ENCODE data around the gene FRMPD2.

FRMPD2 gene

DNA sequence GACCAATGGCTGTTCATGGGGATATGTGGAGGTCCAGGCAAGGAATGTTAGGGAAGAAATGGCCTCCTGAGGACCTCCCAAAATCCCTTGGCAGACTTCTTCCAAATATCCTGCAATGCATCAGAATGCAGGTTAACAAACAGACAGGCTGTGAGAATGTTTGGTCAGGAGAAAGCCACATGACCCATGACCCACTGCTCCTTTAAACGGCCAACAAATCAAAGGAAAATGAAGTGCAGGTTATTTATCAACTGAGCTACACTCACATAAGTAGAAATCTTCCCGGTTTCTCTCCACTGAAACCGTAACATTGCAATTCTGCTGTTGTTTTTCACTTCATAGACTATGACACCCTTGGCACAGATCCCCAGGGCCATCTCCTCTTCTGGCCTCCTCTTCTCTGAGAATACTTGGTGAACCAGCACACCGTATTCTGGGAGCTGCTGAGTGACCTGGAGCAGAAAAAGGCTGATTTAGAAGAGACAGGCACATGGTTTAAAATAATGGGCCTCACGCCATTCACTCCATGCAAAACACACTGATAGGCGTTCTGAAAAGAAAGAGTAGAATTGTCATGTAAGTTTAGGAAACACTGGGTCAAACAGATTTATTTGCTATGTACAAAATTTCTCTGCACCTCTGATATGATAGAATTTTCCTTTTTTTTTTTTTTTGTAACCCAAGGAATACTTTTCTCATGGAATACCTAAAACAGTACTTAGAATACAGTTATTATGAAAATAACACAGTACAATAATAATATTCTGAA is 67.8 kb downstream of the FRMPD2 start:
- H3K27me3 ChIP-seq (ENCODE audit: control insufficient read depth in 3 of 3, insufficient read depth in 3 of 3, low read depth in 1 of 3, low read length in 3 of 3), result no peaks in the 10 kb centered on the region
- H3K27ac ChIP-seq (replicated peaks; ENCODE audit: low read length), result no peak overlapping the region
- H3K18ac ChIP-seq (ENCODE audit: low read length), result no peak overlapping the region
- no peak overlapping the region for H3K4ac ChIP-seq (ENCODE audit: low read length)
- H4K91ac ChIP-seq (ENCODE audit: low read depth, low read length, poor library complexity), result no peak overlapping the region
- H3K4me2 ChIP-seq (ENCODE audit: insufficient read depth, low read length, poor library complexity, severe bottlenecking), result no peak overlapping the region
- H3K36me3 ChIP-seq (replicated peaks in 1 of 2; ENCODE audit: control insufficient read depth in 2 of 2, insufficient read depth in 2 of 2, low read length in 2 of 2), result no peaks in the 10 kb centered on the region
- H3K4me3 ChIP-seq (ENCODE audit: low read length in 2 of 2), result no peak overlapping the region
- no peak overlapping the region for H2BK12ac ChIP-seq (ENCODE audit: low read length)
- H3K79me1 ChIP-seq (ENCODE audit: low read depth, low read length), result no peaks in the 10 kb centered on the region
- no peaks in the 10 kb centered on the region for H3K4me1 ChIP-seq (ENCODE audit: control insufficient read depth in 2 of 2, insufficient read depth in 1 of 2, low read depth in 1 of 2, low read length in 2 of 2)
- H2AFZ ChIP-seq (ENCODE audit: low read length), result no peak overlapping the region
- no peak overlapping the region for H3K23ac ChIP-seq (ENCODE audit: low read depth, low read length, poor library complexity)
- H2BK15ac ChIP-seq (ENCODE audit: low read length), result no peak overlapping the region
- no peak for DNase-seq (ENCODE audit: low spot score)
- no CpG with 5 or more reads among the region's 6 CpGs for WGBS, 2 donors (ENCODE audit: extremely low coverage in 2 of 2, insufficient read length in 2 of 2, insufficient replicate concordance in 1 of 2)
- H2BK120ac ChIP-seq (ENCODE audit: low read depth, low read length), result no peak overlapping the region
- no peak overlapping the region for H2AK5ac ChIP-seq (ENCODE audit: low read depth, low read length)
- no peak overlapping the region for H2BK5ac ChIP-seq (ENCODE audit: low read length)
- H3K14ac ChIP-seq (ENCODE audit: low read length), result no peak overlapping the region
- H3K9ac ChIP-seq (ENCODE audit: low read depth, low read length, poor library complexity), result no peak overlapping the region
- H3K9me3 ChIP-seq (replicated peaks in 1 of 2; ENCODE audit: control insufficient read depth in 2 of 2, insufficient read depth in 1 of 2, low read depth in 1 of 2, low read length in 2 of 2), result no peaks in the 10 kb centered on the region
- no peak overlapping the region for H4K8ac ChIP-seq (ENCODE audit: low read depth, low read length)

DNA sequence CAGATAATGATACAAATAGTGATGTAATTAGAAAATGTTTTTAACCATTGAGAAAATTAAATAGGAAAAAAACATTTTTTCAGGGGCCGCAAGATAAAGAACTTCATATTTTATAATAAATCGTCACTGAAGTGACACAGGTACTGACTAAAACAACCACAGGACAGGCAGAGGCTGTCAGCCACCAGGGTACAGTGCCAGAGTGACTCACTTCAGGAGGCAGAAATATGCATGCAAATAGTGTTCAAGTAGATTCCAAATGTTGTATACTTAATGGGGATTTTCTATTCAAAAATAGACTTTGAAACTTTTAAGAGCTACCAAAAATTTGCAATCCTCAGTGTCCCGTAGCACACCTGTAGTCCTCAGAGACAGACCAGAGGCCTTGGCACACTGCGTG is 68.6 kb downstream of the FRMPD2 start:
- Histone ChIP-seq H2BK15ac (ENCODE audit: low read length) (no peak overlapping the region), H3K9ac (ENCODE audit: low read depth, low read length, poor library complexity) (no peak overlapping the region), H2BK12ac (ENCODE audit: low read length) (no peak overlapping the region), H3K4me3 (ENCODE audit: low read length in 2 of 2) (no peak overlapping the region), H2AFZ (ENCODE audit: low read length) (no peak overlapping the region), H3K4me1 (ENCODE audit: control insufficient read depth in 2 of 2, insufficient read depth in 1 of 2, low read depth in 1 of 2, low read length in 2 of 2) (no peaks in the 10 kb centered on the region), H2BK120ac (ENCODE audit: low read depth, low read length) (no peak overlapping the region), H4K91ac (ENCODE audit: low read depth, low read length, poor library complexity) (no peak overlapping the region), H3K4me2 (ENCODE audit: insufficient read depth, low read length, poor library complexity, severe bottlenecking) (no peak overlapping the region), H3K27ac (replicated peaks; ENCODE audit: low read length) (no peak overlapping the region), H4K8ac (ENCODE audit: low read depth, low read length) (no peak overlapping the region), H3K14ac (ENCODE audit: low read length) (no peak overlapping the region), H3K18ac (ENCODE audit: low read length) (no peak overlapping the region), H2BK5ac (ENCODE audit: low read length) (no peak overlapping the region), H2AK5ac (ENCODE audit: low read depth, low read length) (no peak overlapping the region), H3K4ac (ENCODE audit: low read length) (no peak overlapping the region), H3K36me3 (replicated peaks in 1 of 2; ENCODE audit: control insufficient read depth in 2 of 2, insufficient read depth in 2 of 2, low read length in 2 of 2) (no peaks in the 10 kb centered on the region), H3K9me3 (replicated peaks in 1 of 2; ENCODE audit: control insufficient read depth in 2 of 2, insufficient read depth in 1 of 2, low read depth in 1 of 2, low read length in 2 of 2) (no peaks in the 10 kb centered on the region), H3K27me3 (ENCODE audit: control insufficient read depth in 3 of 3, insufficient read depth in 3 of 3, low read depth in 1 of 3, low read length in 3 of 3) (no peaks in the 10 kb centered on the region), H3K79me1 (ENCODE audit: low read depth, low read length) (no peaks in the 10 kb centered on the region), H3K23ac (ENCODE audit: low read depth, low read length, poor library complexity) (no peak overlapping the region)
- DNase-seq (ENCODE audit: low spot score), result no peak
- no CpG with 5 or more reads among the region's 4 CpGs for WGBS, 2 donors (ENCODE audit: extremely low coverage in 2 of 2, insufficient read length in 2 of 2, insufficient replicate concordance in 1 of 2)

DNA sequence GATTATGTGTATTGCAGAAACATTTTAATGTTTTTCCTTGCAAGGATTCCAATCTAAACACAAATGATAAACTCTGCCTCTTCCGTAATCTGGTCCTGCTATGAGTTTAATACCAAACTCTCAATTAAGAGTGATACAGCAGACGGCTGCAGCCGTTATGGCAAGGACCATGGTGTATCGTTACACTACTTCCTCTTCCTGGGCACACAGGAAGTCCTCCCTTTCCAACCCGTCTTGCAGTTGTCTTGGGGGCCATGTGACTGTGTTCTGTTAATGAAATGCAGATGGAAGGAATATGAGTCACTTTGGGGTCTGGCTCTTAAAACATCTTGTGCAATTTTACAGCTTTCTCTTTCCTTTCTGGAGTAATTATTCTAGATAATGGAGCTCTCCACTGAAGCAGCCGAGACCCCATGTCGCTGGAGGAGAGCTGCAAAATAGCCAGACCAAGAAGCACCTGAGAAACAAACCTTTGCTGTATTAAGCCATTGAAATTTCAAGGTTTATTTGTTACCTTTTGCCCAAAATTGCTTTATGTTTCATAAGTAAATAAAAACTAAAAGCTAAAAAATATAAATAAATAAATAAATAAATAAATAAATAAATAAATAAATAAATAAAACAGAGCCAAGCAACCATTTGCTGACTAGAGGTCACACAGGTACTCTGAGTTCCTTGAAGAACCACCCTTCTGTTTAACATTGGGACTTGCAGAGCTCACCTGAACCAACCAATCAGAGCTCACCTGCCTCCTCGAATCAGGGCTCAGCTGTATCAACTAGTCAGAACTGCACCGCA is 74.7 kb downstream of the FRMPD2 start:
- no peak overlapping the region for H3K9ac ChIP-seq (ENCODE audit: low read depth, low read length, poor library complexity)
- no peaks in the 10 kb centered on the region for H3K79me1 ChIP-seq (ENCODE audit: low read depth, low read length)
- H3K4me1 ChIP-seq (ENCODE audit: control insufficient read depth in 2 of 2, insufficient read depth in 1 of 2, low read depth in 1 of 2, low read length in 2 of 2), result no peaks in the 10 kb centered on the region
- H2AK5ac ChIP-seq (ENCODE audit: low read depth, low read length), result no peak overlapping the region
- H3K4me3 ChIP-seq (ENCODE audit: low read length in 2 of 2), result no peak overlapping the region
- no peak overlapping the region for H4K91ac ChIP-seq (ENCODE audit: low read depth, low read length, poor library complexity)
- H3K27ac ChIP-seq (replicated peaks; ENCODE audit: low read length), result no peak overlapping the region
- no peak overlapping the region for H3K14ac ChIP-seq (ENCODE audit: low read length)
- no peak overlapping the region for H4K8ac ChIP-seq (ENCODE audit: low read depth, low read length)
- peak overlapping the region; percentile 62 for H2AFZ ChIP-seq (ENCODE audit: low read length)
- no peaks in the 10 kb centered on the region for H3K27me3 ChIP-seq (ENCODE audit: control insufficient read depth in 3 of 3, insufficient read depth in 3 of 3, low read depth in 1 of 3, low read length in 3 of 3)
- H3K9me3 ChIP-seq (replicated peaks in 1 of 2; ENCODE audit: control insufficient read depth in 2 of 2, insufficient read depth in 1 of 2, low read depth in 1 of 2, low read length in 2 of 2), result no peaks in the 10 kb centered on the region
- H2BK5ac ChIP-seq (ENCODE audit: low read length), result no peak overlapping the region
- H2BK15ac ChIP-seq (ENCODE audit: low read length), result no peak overlapping the region
- no CpG with 5 or more reads among the region's 9 CpGs for WGBS, 2 donors (ENCODE audit: extremely low coverage in 2 of 2, insufficient read length in 2 of 2, insufficient replicate concordance in 1 of 2)
- no peak overlapping the region for H3K23ac ChIP-seq (ENCODE audit: low read depth, low read length, poor library complexity)
- no peak overlapping the region for H2BK12ac ChIP-seq (ENCODE audit: low read length)
- H3K36me3 ChIP-seq (replicated peaks in 1 of 2; ENCODE audit: control insufficient read depth in 2 of 2, insufficient read depth in 2 of 2, low read length in 2 of 2), result no peaks in the 10 kb centered on the region
- no peak overlapping the region for H3K4ac ChIP-seq (ENCODE audit: low read length)
- H3K18ac ChIP-seq (ENCODE audit: low read length), result no peak overlapping the region
- H3K4me2 ChIP-seq (ENCODE audit: insufficient read depth, low read length, poor library complexity, severe bottlenecking), result no peak overlapping the region
- DNase-seq (ENCODE audit: low spot score), result no peak
- no peak overlapping the region for H2BK120ac ChIP-seq (ENCODE audit: low read depth, low read length)

DNA sequence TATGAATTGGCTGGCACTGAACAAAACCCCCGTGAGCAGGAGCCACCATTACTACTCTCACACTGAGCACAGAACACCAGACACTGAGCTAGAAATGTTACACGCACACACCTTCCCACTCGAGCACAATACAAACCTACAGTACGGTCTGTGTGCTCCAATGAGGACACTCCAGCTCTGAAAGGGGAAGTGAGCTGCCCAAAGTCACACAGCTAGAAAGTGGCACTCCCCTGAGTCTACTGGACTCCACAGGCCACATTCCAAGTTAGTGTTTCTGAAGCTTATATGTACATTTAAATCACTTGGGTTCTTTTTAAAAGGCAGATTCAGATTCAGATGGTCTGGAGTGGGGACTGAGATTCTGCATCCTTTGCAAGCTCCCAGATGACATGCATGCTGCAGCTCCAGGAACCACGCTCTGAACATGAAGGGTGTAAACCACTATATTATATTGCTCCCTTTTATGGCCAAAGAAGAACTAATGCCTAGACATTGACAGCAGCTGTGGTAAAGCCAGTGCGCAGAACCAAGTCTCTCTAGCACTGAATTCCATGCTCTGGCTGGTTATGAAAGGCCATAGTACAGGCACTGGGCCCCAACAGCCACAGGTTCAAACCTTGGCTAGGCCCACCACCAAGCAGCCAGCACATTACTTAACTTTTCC is 77.1 kb downstream of the FRMPD2 start:
- Histone ChIP-seq H3K4me3 (ENCODE audit: low read length in 2 of 2) (no peak overlapping the region), H3K4ac (ENCODE audit: low read length) (no peak overlapping the region), H3K36me3 (replicated peaks in 1 of 2; ENCODE audit: control insufficient read depth in 2 of 2, insufficient read depth in 2 of 2, low read length in 2 of 2) (no peaks in the 10 kb centered on the region), H2AFZ (ENCODE audit: low read length) (no peak overlapping the region), H3K27ac (replicated peaks; ENCODE audit: low read length) (no peak overlapping the region), H2BK15ac (ENCODE audit: low read length) (no peak overlapping the region), H3K9me3 (replicated peaks in 1 of 2; ENCODE audit: control insufficient read depth in 2 of 2, insufficient read depth in 1 of 2, low read depth in 1 of 2, low read length in 2 of 2) (no peaks in the 10 kb centered on the region), H3K9ac (ENCODE audit: low read depth, low read length, poor library complexity) (no peak overlapping the region), H3K23ac (ENCODE audit: low read depth, low read length, poor library complexity) (no peak overlapping the region), H2BK120ac (ENCODE audit: low read depth, low read length) (no peak overlapping the region), H4K8ac (ENCODE audit: low read depth, low read length) (no peak overlapping the region), H3K4me1 (ENCODE audit: control insufficient read depth in 2 of 2, insufficient read depth in 1 of 2, low read depth in 1 of 2, low read length in 2 of 2) (peaks cover 0 to 6% of the 10 kb centered on the region in 2 donors), H2BK5ac (ENCODE audit: low read length) (no peak overlapping the region), H3K4me2 (ENCODE audit: insufficient read depth, low read length, poor library complexity, severe bottlenecking) (no peak overlapping the region), H4K91ac (ENCODE audit: low read depth, low read length, poor library complexity) (no peak overlapping the region), H3K79me1 (ENCODE audit: low read depth, low read length) (no peaks in the 10 kb centered on the region), H2BK12ac (ENCODE audit: low read length) (no peak overlapping the region), H3K27me3 (ENCODE audit: control insufficient read depth in 3 of 3, insufficient read depth in 3 of 3, low read depth in 1 of 3, low read length in 3 of 3) (peaks cover 0 to 2% (median 0%) of the 10 kb centered on the region in 3 experiments), H3K14ac (ENCODE audit: low read length) (no peak overlapping the region), H3K18ac (ENCODE audit: low read length) (no peak overlapping the region), H2AK5ac (ENCODE audit: low read depth, low read length) (no peak overlapping the region)
- no peak for DNase-seq (ENCODE audit: low spot score)
- WGBS, 2 donors (ENCODE audit: extremely low coverage in 2 of 2, insufficient read length in 2 of 2, insufficient replicate concordance in 1 of 2), result no CpG with 5 or more reads among the region's 6 CpGs

All from neuronal stem cell (in vitro differentiated cells).